Upper lobe of left lung (tissue), 4 donors: ENCODE results near the gene ANKS1B.

Experiments used
- EP300 ChIP-seq, 4 donors: sonication (generic); formaldehyde crosslinking; IDR thresholded peaks; one replicate each; pipeline ENCODE4 v1.5.1; 2017; ENCODE audit warnings: antibody characterized with exemption in 4 of 4, control low read depth in 2 of 4
- POLR2A ChIP-seq, 4 donors: fragments of 450-650 bp; IDR thresholded peaks; one replicate each; pipeline ENCODE4 v1.5.1; 2016 to 2017; ENCODE audit warnings: antibody characterized with exemption in 4 of 4, mild to moderate bottlenecking in 2 of 4
- POLR2AphosphoS5 ChIP-seq, 2 donors: sonication (generic); formaldehyde crosslinking; IDR thresholded peaks; one replicate each; pipeline ENCODE4 v1.5.1; 2017; ENCODE audit warnings: antibody characterized with exemption in 2 of 2
- TF ChIP-seq, protein P1 (sequence below), 6 experiments: fragments of 450-650 bp in 4 of 6; fragments of 200-600 bp in 2 of 6; sonication (generic) in 2 of 6; IDR thresholded peaks; one replicate each; pipeline ENCODE4 v1.5.1; 2016 to 2019; ENCODE audit warnings: antibody characterized with exemption in 6 of 6

DNA sequence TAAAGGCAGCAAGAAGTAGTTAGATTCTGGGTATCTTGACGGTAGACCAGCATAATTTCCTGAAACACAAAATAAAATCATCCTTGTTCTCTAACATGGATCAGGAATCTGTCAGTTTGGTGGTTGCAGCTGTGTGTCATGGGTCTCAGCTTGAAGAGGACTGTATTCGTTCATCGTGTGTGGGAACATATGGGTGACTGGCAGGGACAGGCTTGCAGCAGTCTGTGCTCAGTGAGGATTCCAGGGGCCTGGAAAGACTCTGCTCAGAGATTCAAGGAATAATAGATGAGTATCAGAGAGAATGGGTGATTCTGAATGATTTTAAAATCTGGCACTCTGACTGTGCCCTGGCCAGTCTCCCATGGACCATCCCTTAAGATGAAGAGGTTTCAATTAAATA is 918.0 kb downstream of the ANKS1B start:
- TF ChIP-seq, protein P1, sequence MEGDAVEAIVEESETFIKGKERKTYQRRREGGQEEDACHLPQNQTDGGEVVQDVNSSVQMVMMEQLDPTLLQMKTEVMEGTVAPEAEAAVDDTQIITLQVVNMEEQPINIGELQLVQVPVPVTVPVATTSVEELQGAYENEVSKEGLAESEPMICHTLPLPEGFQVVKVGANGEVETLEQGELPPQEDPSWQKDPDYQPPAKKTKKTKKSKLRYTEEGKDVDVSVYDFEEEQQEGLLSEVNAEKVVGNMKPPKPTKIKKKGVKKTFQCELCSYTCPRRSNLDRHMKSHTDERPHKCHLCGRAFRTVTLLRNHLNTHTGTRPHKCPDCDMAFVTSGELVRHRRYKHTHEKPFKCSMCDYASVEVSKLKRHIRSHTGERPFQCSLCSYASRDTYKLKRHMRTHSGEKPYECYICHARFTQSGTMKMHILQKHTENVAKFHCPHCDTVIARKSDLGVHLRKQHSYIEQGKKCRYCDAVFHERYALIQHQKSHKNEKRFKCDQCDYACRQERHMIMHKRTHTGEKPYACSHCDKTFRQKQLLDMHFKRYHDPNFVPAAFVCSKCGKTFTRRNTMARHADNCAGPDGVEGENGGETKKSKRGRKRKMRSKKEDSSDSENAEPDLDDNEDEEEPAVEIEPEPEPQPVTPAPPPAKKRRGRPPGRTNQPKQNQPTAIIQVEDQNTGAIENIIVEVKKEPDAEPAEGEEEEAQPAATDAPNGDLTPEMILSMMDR (IDR thresholded peaks at IDR 0.05) = no peak
- TF ChIP-seq POLR2A (IDR thresholded peaks at IDR 0.05) (no peak), EP300 (IDR thresholded peaks at IDR 0.05) (no peak), POLR2AphosphoS5 (IDR thresholded peaks at IDR 0.05) (no peak)
